Measurements from ENCODE around the gene DIDO1. TPM values are rescaled to one million over a fixed set of nuclear protein-coding genes. Genes with fewer than 3 reads are reported as not detected.
A peak's percentile ranks its signal among the peaks of the same experiment; 100 is the strongest.

The DIDO1 gene
- total RNA-seq, 1 experiment from 2014 or later = 77.1 TPM

- intact Hi-C loops (cut with micrococcal nuclease; ENCODE audit: unreplicated experiment) = no loop called here
- CTCF ChIA-PET = no interaction called here
- no peak overlapping the region for H3K4me3 Mint-ChIP-seq (ENCODE audit: low read depth, unreplicated experiment)
These were observed 47.9 kb downstream of the DIDO1 start for GRCh38 chr20:62878244-62879038.

GRCh38 chr20:62876902-62877816, 49.1 kb downstream of the DIDO1 start:
- Mint-ChIP-seq H3K9me3 (ENCODE audit: low read depth, unreplicated experiment) (no peaks in the 10 kb centered on the region), H3K4me3 (ENCODE audit: low read depth, unreplicated experiment) (no peak overlapping the region), H3K27me3 (ENCODE audit: unreplicated experiment) (no peaks in the 10 kb centered on the region), H3K27ac (ENCODE audit: unreplicated experiment) (no peak overlapping the region), H3K4me1 (ENCODE audit: low read depth, unreplicated experiment) (peaks cover 23% of the 10 kb centered on the region), H3K36me3 (ENCODE audit: insufficient read depth, unreplicated experiment) (peaks cover 64% of the 10 kb centered on the region)
- intact Hi-C loops (cut with micrococcal nuclease; ENCODE audit: unreplicated experiment) = no loop called here
- no TSS peak for BruUV-seq (replicated peaks)
- TF ChIP-seq CTCF (IDR thresholded peaks at IDR 0.05; ENCODE audit: unreplicated experiment) = no peak
- CTCF ChIA-PET = no interaction called here
- DNase-seq = no peak

More at GRCh38 chr20:62878244-62879038, 47.9 kb downstream of the DIDO1 start:
- H3K27me3 Mint-ChIP-seq (ENCODE audit: unreplicated experiment) = no peaks in the 10 kb centered on the region
- no peak overlapping the region for H3K27ac Mint-ChIP-seq (ENCODE audit: unreplicated experiment)
- BruUV-seq (replicated peaks) = TSS peak; percentile 14
- no peaks in the 10 kb centered on the region for H3K9me3 Mint-ChIP-seq (ENCODE audit: low read depth, unreplicated experiment)
- peaks cover 17% of the 10 kb centered on the region for H3K4me1 Mint-ChIP-seq (ENCODE audit: low read depth, unreplicated experiment)
- peaks cover 66% of the 10 kb centered on the region for H3K36me3 Mint-ChIP-seq (ENCODE audit: insufficient read depth, unreplicated experiment)
- TF ChIP-seq CTCF (IDR thresholded peaks at IDR 0.05; ENCODE audit: unreplicated experiment) = no peak
- DNase-seq = no peak

GRCh38 chr20:62876501-62876901, 49.8 kb downstream of the DIDO1 start:
- no TSS peak for BruUV-seq (replicated peaks)
- H3K4me1 Mint-ChIP-seq (ENCODE audit: low read depth, unreplicated experiment) = peaks cover 23% of the 10 kb centered on the region
- H3K27me3 Mint-ChIP-seq (ENCODE audit: unreplicated experiment) = no peaks in the 10 kb centered on the region
- H3K4me3 Mint-ChIP-seq (ENCODE audit: low read depth, unreplicated experiment) = no peak overlapping the region
- no peaks in the 10 kb centered on the region for H3K9me3 Mint-ChIP-seq (ENCODE audit: low read depth, unreplicated experiment)
- intact Hi-C loops (cut with micrococcal nuclease; ENCODE audit: unreplicated experiment) = no loop called here
- no peak overlapping the region for H3K27ac Mint-ChIP-seq (ENCODE audit: unreplicated experiment)
- peaks cover 58% of the 10 kb centered on the region for H3K36me3 Mint-ChIP-seq (ENCODE audit: insufficient read depth, unreplicated experiment)
- DNase-seq = no peak
- CTCF ChIA-PET = no interaction called here
- TF ChIP-seq CTCF (IDR thresholded peaks at IDR 0.05; ENCODE audit: unreplicated experiment) = no peak

- DNase-seq = peak; percentile 88
- peak overlapping the region; percentile 72 for H3K27ac Mint-ChIP-seq (ENCODE audit: unreplicated experiment)
- CTCF ChIA-PET = interaction anchor here (0.7 to 1.7 kb wide), 12 partner anchors 14 to 348 kb away, joined by 3 to 7 read pairs (median 4); partner anchors contain the start of gene TCFL5
- H3K27me3 Mint-ChIP-seq (ENCODE audit: unreplicated experiment) = no peaks in the 10 kb centered on the region
- H3K9me3 Mint-ChIP-seq (ENCODE audit: low read depth, unreplicated experiment) = no peaks in the 10 kb centered on the region
- H3K4me1 Mint-ChIP-seq (ENCODE audit: low read depth, unreplicated experiment) = peaks cover 23% of the 10 kb centered on the region
- H3K4me3 Mint-ChIP-seq (ENCODE audit: low read depth, unreplicated experiment) = peak overlapping the region; percentile 60
- intact Hi-C loops (cut with micrococcal nuclease; ENCODE audit: unreplicated experiment) = no loop called here
- H3K36me3 Mint-ChIP-seq (ENCODE audit: insufficient read depth, unreplicated experiment) = peaks cover 58% of the 10 kb centered on the region
- BruUV-seq (replicated peaks) = no TSS peak
- peak; percentile 42 for TF ChIP-seq CTCF (IDR thresholded peaks at IDR 0.05; ENCODE audit: unreplicated experiment)
These were observed 50.6 kb downstream of the DIDO1 start for GRCh38 chr20:62875419-62876361.

All from Calu3 (cell line).